Upper lobe of left lung (tissue), 4 donors: ENCODE data around the gene IGF2BP1.

Source experiments
- POLR2A ChIP-seq, 4 donors: fragments of 450-650 bp; IDR thresholded peaks; one replicate each; pipeline ENCODE4 v1.5.1; 2016 to 2017; ENCODE audit warnings: antibody characterized with exemption in 4 of 4, mild to moderate bottlenecking in 2 of 4
- POLR2AphosphoS5 ChIP-seq, 2 donors: sonication (generic); formaldehyde crosslinking; IDR thresholded peaks; one replicate each; pipeline ENCODE4 v1.5.1; 2017; ENCODE audit warnings: antibody characterized with exemption in 2 of 2
- TF ChIP-seq, protein P1 (sequence below), 6 experiments: fragments of 450-650 bp in 4 of 6; fragments of 200-600 bp in 2 of 6; sonication (generic) in 2 of 6; IDR thresholded peaks; one replicate each; pipeline ENCODE4 v1.5.1; 2016 to 2019; ENCODE audit warnings: antibody characterized with exemption in 6 of 6

DNA sequence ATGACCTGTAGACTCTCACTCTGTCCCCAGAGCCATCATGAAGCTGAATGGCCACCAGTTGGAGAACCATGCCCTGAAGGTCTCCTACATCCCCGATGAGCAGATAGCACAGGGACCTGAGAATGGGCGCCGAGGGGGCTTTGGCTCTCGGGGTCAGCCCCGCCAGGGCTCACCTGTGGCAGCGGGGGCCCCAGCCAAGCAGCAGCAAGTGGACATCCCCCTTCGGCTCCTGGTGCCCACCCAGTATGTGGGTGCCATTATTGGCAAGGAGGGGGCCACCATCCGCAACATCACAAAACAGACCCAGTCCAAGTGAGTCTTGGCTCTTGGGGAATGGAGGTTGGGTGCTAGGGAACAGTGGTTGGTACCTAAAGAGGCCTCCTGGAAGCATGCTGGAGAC lies 41.0 kb downstream of the IGF2BP1 start:
- no peak for TF ChIP-seq POLR2A (IDR thresholded peaks at IDR 0.05)
- TF ChIP-seq, protein P1, sequence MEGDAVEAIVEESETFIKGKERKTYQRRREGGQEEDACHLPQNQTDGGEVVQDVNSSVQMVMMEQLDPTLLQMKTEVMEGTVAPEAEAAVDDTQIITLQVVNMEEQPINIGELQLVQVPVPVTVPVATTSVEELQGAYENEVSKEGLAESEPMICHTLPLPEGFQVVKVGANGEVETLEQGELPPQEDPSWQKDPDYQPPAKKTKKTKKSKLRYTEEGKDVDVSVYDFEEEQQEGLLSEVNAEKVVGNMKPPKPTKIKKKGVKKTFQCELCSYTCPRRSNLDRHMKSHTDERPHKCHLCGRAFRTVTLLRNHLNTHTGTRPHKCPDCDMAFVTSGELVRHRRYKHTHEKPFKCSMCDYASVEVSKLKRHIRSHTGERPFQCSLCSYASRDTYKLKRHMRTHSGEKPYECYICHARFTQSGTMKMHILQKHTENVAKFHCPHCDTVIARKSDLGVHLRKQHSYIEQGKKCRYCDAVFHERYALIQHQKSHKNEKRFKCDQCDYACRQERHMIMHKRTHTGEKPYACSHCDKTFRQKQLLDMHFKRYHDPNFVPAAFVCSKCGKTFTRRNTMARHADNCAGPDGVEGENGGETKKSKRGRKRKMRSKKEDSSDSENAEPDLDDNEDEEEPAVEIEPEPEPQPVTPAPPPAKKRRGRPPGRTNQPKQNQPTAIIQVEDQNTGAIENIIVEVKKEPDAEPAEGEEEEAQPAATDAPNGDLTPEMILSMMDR (IDR thresholded peaks at IDR 0.05), result no peak
- no peak for TF ChIP-seq POLR2AphosphoS5 (IDR thresholded peaks at IDR 0.05)
